ENCODE data around the gene ANKFY1.
"Not testable (repeated sequence)": the region's sequence is repeated elsewhere in the genome, so short reads cannot be mapped to it uniquely, and the experiment has no call there.

ANKFY1 gene

DNA sequence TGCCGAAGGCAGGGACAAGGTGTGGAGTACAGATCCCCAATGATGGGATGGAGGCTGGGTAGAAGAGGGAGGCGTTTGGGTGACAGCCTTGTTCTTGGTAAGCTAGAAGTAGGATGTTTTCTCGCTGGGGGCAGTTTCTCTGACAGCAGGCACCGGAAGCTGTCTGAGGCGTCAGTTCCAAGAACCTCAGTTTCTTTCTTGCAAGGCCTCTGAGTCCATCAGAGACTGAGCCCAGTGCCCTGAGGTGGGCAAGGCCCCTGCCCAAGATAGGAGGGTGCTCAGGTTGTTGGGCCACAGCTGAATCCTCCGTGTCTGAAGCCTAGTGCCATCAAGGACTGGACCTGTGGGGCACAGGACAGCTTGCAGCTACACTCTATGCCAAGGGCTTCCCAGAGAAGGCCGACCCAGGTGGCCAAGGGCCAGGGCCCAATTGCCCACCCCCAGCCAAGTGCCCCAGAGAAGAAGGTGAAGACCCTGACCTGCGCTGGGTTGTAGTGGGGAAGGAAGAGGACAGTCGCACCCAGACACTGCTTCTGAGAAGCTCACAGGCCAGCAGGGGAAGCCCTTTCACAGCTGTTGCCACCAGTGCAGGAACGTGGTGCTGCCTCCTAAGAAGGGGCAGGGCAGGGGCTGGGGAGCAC lies 107.7 kb downstream of the ANKFY1 start:
- no peak for DNase-seq (ENCODE audit: low read depth)

DNA sequence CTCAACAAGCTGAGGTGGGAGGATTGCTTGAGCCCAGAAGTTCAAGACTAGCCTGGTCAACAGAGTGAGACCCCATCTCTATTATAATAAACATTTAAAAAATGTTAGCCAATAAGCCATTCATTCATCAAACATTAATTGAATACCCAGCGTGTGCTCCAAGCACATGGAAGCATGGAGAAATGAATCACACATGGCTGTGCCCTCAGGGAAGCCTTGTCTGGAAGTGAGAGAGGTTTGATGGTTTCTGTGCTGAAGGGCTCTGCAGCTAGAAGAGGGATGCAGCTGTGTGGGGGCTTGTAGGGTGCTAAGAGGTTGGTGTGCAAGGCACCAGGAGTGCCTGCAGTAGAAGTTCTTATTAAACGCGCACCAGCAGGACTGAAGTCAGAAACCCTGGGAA lies 109.6 kb downstream of the ANKFY1 start:
- DNase-seq (ENCODE audit: low read depth), result no peak

DNA sequence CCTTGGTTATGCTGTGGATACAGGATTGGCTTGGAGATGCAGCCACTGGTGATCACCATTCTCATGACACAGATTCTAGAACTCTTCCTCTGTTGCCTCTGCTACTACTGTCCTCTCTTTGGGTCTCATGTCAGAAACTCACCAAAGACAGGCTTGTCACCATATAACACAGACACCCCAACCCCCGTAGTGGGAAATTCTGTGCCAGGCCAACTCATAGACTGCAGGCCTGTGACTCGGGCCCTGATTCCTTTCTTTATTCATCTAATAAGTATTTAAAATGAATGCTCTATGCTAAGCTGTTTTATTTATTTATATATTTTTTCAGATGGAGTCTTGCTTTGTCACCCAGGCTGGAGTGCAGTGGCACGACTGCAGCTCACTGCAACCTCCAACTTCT lies 111.3 kb downstream of the ANKFY1 start:
- DNase-seq (ENCODE audit: low read depth), result no peak

DNA sequence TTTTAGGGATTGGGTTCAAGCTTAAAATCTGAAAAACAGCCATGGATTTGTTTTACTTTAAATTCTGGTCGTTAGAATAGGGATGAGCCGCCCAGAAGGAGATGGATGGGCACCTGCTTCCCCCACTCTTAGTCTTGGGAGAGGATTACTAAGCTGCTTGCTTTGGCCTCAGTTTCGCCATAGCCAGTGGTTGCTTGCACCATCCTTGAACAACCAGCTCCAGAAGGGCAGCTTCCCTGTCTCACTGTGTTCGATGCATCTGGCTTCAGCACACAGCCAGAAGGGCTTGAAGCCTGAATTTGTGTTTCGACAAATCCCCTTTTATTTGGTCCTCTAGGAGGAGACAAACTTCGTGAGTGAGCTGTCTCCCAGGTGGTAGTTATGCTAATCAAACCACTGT lies 113.7 kb downstream of the ANKFY1 start:
- no peak for DNase-seq (ENCODE audit: low read depth)

DNA sequence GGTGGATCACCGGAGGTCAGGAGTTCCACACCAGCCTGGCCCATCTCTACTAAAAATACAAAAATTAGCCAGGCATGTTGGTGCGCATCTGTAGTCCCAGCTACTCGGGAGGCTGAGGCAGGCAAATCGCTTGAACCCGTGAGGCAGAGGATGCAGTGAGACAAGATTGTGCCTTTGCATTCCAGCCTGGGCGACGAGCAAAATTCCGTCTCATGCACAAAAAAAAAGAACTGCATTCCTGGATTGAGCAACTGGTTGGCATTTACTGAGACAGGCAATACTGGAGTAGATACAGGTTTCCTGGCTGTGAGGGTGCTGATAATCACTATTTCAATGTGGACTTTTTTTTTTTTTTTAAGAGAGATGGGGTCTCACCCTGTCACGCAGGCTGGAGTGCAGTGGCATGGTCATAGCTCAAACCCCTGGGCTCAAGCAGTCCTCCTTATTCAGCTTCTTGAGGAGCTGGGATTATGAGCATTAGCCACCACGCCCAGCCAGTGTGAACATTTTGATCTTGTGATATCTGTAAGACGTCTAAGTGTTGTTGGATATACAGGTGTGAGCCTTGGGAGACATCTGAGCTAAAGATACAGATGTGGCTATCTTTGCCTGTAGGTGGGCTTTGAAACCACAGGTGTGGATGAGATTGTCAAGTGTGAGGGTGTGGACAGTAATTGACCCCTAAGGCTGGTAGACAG lies 115.0 kb downstream of the ANKFY1 start:
- no peak for DNase-seq (ENCODE audit: low read depth)

DNA sequence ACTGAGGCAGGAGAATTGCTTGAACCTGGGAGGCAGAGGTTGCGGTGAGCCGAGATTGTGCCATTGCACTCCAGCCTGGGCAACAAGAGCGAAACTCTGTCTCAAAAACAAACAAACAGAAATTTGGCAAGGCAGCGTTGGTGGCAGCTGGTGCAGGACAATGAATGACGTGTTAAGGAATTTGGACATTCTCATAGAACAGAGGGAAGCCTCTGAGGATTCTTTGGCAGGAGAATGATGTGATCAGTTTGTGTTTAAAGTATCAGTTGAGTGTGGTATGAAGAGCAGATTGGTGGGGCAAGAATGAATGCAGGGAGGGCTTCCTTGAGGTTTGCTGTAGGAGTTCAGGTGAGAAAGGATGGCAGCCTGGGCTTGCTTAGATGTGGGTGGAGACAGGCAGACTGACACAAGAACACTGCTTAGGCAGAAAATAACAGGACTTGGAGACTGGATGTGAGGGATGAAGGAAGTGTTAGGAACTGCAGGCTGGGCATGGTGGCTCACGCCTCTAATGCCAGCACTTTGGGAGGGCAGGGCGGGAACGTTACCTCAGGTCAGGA lies 115.9 kb downstream of the ANKFY1 start:
- DNase-seq (ENCODE audit: low read depth), result no peak

DNA sequence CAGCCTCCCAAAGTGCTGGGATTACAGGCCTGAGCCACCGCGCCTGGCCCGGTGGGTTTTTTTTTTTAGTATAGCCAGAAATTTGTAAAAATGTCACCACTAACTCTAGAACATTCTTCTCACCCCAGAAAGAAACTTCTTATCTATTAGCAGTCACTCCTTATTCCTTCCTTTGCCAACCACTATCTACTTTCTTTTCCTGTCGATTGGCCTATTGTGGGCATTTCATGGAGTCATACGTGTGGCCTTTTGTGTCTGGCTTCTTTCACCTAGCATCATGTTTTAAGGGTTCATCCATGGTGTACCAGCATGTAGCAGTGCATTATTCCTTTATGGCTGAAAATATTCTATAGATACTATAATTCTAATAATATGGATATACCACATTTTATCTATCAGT lies 117.1 kb downstream of the ANKFY1 start:
- no peak for DNase-seq (ENCODE audit: low read depth)

DNA sequence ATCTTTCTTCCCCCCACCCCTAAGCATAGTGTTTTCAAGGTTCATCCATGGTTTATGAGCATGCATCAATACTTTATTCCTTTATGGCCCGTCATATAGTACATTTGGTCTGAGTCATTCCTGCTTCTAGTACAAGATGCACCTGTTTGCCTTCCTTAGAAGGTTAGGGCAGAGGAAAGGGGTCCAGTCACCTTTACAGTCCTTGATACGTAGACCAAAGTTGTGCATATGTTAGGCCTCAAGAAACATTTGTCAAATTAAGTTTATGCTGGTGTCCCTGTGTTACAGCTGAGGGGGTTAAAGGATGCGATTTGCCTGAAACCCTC lies 119.4 kb downstream of the ANKFY1 start:
- DNase-seq (ENCODE audit: low read depth), result no peak

DNA sequence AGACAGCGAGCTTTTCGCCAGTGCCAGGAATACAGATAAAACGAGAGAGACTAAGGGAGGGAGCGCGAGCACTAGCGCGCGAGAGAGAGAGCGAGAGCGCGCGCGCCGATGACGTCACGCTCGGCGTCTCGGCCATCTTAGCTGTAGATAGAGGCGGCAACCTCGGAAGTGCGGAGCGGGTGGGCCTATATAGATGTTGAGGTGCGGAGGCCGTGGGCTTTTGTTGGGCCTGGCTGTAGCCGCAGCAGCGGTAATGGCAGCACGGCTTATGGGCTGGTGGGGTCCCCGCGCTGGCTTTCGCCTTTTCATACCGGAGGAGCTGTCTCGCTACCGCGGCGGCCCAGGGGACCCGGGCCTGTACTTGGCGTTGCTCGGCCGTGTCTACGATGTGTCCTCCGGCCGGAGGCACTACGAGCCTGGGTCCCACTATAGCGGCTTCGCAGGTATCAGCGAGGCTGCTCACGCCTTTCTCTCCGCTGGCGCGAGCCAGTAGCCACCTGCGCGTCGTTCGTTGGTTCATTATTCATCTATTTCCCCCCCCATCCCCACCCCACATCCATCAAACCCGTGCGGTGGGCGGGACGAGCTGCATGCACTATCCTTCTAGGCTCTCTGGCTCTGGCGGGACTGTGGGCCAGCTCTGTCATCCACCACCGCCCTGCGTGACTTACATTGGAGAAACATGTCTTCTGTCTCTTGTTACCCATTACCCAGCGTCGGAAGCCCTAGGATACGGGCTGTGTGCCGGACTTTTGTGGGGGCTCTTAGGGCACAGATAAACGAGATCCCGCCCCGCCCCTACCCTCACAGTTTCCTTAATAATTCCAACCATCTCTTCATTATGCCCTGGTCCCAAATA lies 120.0 kb downstream of the ANKFY1 start:
- DNase-seq (ENCODE audit: low read depth), result peak; percentile 87

DNA sequence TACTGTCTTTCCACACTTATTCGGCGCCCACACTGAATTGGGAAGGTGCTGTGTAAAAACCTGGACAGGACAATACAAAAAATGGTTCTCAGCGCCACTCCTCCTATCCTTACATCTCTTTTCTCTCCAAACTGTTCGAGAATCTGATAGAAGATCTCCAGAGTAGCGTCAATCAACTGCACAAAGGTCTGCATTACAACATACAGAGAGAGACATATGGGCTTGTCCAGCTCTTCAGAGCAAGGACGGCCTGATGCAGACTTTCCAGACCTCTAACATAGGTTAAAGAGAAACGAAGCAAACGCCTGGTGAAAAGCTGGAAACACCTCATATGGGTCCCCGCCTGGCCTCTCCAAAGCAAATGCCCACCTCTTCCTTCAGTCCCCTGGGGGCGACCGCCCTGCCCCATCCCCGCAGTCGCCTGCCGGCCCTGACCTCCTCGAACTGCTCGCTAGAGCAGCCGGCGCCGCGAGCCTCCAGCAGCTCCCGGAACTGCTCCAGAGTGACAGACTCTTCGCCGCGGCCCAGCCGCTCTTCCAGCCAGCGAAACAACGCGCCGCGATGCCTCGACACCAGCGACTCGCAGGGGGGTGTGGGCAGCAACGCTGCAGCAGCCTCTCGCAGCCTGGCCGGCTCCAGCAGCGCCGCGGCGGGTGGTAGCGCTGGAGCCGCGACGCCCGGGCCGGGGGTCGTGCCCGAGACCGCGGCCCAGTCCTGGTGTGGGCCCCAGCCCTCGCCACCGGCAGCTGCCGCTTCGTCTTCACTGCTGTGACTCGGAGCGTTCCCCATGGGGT lies 121.5 kb downstream of the ANKFY1 start:
- DNase-seq (ENCODE audit: low read depth), result peak; percentile 16

DNA sequence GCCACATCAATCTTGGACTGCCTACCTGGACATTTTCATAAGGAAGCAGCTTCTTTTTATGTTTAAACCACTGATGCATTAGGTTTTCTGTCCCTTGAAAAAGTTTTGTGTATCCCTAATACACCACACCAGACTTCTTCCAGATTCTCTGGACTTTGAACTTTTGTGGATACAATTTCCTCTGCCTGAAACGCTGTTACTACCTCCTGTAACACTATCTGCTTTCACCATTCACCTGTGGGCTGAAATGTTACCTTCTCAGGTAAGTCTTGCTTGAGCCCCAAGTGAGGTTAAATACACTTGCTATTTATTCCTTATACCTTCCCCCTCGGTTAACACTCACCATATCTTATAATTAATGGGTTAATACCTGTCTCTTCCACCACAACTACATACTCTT lies 123.7 kb downstream of the ANKFY1 start:
- DNase-seq (ENCODE audit: low read depth), result no peak

DNA sequence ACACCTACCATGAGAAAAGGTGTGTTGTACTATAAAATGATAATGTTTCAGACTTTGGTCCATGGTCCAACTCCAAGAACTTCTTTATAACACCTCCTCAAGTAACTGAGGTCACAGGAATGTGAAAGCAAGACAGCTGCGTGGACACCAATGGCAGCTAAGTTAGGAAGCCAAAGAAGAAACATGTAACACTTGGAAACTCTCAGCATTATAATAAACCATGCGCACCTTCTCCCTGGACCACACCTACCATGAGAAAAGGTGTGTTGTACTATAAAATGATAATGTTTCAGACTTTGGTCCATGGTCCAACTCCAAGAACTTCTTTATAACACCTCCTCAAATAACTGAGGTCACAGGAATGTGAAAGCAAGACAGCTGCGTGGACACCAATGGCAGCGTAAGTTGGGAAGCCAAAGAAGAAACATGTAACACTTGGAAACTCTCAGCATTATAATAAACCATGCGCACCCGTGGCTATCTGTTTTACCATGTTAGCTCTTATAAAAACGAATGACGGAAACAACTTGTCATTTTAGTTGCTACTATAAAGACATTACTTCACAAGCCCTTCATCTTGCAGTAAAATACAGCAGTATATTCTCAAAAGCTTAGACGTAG lies 124.8 kb downstream of the ANKFY1 start:
- not testable (repeated sequence) for DNase-seq (ENCODE audit: low read depth)

DNA sequence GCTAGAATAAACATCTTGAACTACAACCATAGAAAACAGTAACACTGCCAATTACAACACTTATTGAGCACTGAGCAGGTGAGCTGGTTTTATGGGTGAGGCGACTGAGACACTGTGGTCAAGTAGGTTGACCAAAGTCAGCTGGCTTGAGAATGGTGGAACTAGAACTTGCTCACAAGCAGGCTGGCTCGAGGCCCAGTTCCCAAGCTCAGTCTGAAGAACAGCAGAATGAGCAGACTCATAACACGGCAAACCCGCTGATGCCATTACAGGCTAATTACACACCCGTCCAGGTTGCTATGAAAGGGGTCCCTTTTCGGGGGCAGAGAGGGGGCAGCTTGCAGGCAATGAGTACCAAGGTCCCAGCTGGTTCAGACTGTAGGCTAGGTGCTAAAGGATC lies 127.4 kb downstream of the ANKFY1 start:
- no peak for DNase-seq (ENCODE audit: low read depth)

DNA sequence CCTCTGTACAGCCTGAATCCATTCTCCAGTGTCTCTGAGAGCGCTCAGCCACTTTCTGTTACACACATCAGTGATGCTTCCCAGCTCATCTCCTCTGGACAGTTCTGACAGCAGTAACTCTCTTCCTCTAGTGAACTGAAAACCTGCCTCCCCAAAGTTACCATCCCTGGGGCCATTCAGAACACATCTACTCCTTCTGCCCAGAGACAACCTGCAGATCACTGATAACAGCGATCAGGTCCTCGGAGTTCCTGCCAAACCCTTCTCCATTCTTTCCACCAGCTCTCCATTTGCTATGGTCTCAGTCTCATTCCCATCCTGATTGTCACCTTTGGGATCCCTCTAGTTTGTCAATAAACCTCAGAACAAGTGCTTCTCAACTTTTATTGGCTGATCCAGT lies 128.3 kb downstream of the ANKFY1 start:
- no peak for DNase-seq (ENCODE audit: low read depth)

DNA sequence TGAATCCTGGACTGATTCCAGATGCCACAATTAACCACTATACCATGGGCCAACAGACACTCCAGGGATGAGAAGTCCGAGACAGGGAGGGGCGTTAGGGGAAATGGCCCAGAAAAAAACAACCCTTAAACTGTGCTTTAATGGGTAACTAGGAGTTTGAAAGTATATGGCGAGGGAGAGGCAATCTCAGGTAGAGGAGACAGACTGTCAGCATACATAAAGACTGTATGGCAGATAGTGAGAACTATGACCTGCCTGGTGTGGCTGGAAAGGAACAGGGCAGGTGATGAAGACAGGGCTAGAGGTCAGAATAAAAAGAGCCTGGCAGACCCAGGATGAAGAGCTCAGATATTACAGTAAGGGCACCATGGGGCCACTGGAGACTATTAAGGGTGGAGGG lies 129.1 kb downstream of the ANKFY1 start:
- DNase-seq (ENCODE audit: low read depth), result no peak

DNA sequence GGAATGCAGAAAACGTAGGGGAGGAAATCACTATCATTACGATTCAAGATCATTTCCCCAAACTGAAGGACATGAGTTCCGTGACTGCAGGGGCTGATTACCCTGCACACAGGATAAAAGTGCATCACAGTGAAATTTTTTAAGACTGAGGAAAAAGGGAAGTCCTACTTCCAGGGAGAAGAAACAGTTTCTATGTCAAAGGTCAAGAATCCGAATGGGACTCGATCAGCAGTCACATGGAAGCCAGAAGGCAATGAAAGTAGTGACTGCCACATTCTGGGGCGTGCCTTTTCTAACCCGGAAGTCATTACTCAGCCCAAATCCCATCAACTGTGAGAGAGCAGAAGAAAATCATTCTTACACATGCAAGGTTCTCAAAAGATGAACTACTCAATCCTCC lies 133.1 kb downstream of the ANKFY1 start:
- no peak for DNase-seq (ENCODE audit: low read depth)

DNA sequence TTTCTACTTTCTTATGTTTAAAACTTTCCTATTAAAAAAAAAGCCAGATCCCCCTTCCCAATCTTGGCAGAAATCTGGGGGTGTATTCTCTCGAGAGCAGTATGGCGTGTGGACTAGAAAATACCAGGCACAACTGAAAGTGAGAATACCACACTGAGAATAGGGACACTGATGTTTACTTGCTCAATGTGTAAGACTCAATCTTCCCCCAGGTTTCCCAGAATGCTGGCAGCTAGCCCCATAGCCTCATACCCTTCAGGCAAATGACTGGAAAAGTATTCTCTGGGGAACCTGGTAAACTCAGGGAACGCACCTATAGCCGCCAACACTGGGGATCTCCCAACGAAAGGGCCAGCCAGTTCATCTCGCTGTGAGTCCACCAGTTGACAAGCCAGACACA lies 136.2 kb downstream of the ANKFY1 start:
- no peak for DNase-seq (ENCODE audit: low read depth)

DNA sequence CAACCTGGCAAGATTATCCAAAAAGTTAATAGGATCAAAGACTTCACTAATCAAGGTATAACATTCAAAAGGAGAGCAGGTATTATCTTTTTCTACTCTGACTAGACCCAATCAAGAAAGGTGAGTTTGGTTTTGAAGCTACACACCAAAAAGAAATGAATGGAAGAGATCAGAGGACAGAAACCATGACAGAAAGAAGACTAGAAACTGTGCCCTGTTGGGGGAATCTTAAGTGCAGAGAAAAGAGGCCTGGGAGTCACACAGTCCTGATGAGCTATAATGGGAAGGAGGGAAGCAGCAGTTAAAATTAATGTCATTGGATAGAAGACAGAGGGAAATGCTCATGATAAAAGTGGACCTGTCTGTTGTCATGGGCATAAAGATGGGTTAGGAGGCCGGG lies 138.2 kb downstream of the ANKFY1 start:
- no peak for DNase-seq (ENCODE audit: low read depth)

DNA sequence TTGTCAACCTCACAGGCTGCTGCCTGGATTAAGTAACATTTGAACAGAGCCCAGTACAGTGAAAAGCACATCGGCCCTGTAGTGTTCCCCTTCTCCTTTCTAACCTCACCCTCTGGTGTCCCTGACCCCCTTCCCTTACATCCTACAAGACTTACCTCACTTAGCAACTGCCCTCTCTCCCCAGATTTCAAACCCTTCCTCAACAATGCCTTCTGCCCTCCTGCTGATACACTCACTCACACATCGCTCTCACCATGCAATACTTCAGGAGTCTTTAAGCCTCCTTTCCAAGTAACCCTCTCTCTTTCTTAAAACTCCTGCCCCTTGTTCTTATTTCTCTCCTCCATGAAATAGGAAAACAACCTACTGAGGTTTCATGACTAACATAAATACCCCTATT lies 138.8 kb downstream of the ANKFY1 start:
- no peak for DNase-seq (ENCODE audit: low read depth)

DNA sequence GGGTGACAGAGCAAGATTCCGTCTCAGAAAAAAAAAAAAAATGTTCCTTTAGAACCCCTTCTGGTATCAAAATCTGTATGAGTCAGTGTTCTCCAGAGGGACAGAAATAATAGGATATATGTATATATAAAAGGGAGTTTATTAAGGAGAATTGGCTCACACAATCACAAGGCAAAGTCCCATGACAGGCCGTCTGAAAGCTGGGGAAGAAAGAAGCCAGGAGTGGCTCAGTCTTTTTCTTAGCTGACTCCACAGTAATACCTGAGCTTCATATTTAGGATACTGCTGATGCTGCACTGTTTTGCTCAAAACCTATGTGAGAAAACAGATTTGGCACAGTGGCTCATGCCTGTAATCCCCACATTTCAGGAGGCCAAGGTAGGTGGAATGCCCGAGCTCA lies 143.4 kb downstream of the ANKFY1 start:
- no peak for DNase-seq (ENCODE audit: low read depth)

DNA sequence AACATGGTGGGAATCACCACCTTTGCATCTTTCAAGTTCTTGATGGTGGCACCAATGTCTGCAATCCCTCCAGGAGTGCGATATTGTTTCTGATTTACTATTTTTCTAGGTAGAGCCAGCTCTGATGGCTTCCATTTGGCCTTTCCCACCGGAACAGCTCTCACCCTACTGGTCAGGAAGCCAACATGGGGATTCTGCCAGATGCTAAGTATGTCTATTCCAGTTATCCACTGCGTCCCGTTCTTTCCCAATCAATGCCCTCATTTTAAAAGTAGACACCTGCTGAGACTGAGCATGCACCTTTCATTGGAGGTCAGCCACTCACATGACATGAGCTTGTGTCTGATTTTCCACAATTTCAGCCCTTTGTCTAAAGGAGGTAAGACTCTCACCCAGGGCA lies 144.5 kb downstream of the ANKFY1 start:
- no peak for DNase-seq (ENCODE audit: low read depth)
